HCT116 (cell line): ENCODE data around the gene PCNX1. TPM values are rescaled to one million over a fixed set of nuclear protein-coding genes. Genes with fewer than 3 reads are reported as not detected.

ENCODE experiments used
- ATAC-seq: fragments of 200-7000 bp; cut with Tn5 transposase; 2 replicates; pipeline ENCODE4 v1.9.1; 2020; ENCODE audit warnings: mild to moderate bottlenecking, moderate library complexity
- BruUV-seq: library from RNA; stranded (reverse); fragments of 400-500 nt; replicated peaks from 2 replicates; lab custom pipeline; 2021; lab: Mats Ljungman, UMichigan
- CTCF ChIA-PET: fragments of 300-600 bp; sonication (Branson Sonifier 250); formaldehyde crosslinking; loops from one replicate; lab custom pipeline; 2021; ENCODE audit warnings: antibody characterized with exemption; lab: Charles Lee
- POLR2A ChIA-PET: fragments of 300-600, 350-600 bp; sonication (Branson Sonifier 250); formaldehyde crosslinking; loops from one replicate; lab custom pipeline; 2021; ENCODE audit warnings: antibody characterized with exemption; lab: Charles Lee
- RAD21 ChIA-PET, 2 experiments: fragments of 300-600 bp; sonication (Branson Sonifier 250); formaldehyde crosslinking; loops; one replicate each; lab custom pipeline; 2023; ENCODE audit warnings: low total read pairs in 2 of 2; ENCODE audit not compliant: uncharacterized antibody in 2 of 2, unreplicated experiment in 2 of 2, low non-redundant PET in 1 of 2; lab: Charles Lee
- DNase-seq: peaks from one replicate; pipeline ENCODE4 v3.0.0-alpha.2; 2010; ENCODE audit warnings: low read depth, low spot score
- H2AFZ ChIP-seq: fragments of 200-600 bp; shearing (Covaris generic), sonication (generic); 2 replicates; pipeline ENCODE4 v1.6.1; 2017; ENCODE audit warnings: low read depth, mixed run types, mixed read lengths, antibody characterized with exemption, low read length; ENCODE audit not compliant: poor library complexity, severe bottlenecking
- H3K27ac ChIP-seq: 2 replicates; pipeline ENCODE4 v1.5.1; 2012; ENCODE audit warnings: low read depth, low read length
- H3K27me3 ChIP-seq: fragments of 200-600 bp; sonication (generic); 2 replicates; pipeline ENCODE4 v1.6.1; 2016; ENCODE audit warnings: mixed run types, low read length, mixed read lengths; ENCODE audit not compliant: insufficient read depth
- H3K36me3 ChIP-seq, 2 experiments: fragments of 200-500 bp in 1 of 2; fragments of 200-600 bp in 1 of 2; sonication (Bioruptor generic) in 1 of 2; sonication (generic) in 1 of 2; 2 replicates each; pipeline versions ENCODE4 v1.5.1 to v1.6.1; 2014 to 2016; ENCODE audit warnings: low read length in 2 of 2, inconsistent platforms in 1 of 2, mixed read lengths in 1 of 2, mixed run types in 1 of 2; ENCODE audit not compliant: insufficient read depth in 2 of 2, control insufficient read depth in 1 of 2
- H3K4me1 ChIP-seq, 2 experiments: fragments of 200-600 bp in 1 of 2; sonication (generic) in 1 of 2; 2 replicates each; pipeline versions ENCODE4 v1.5.1 to v1.6.1; 2012 to 2017; ENCODE audit warnings: low read length in 2 of 2, inconsistent platforms in 1 of 2, mild to moderate bottlenecking in 1 of 2, mixed read lengths in 1 of 2, mixed run types in 1 of 2, moderate library complexity in 1 of 2; ENCODE audit not compliant: insufficient read depth in 2 of 2, control insufficient read depth in 1 of 2
- H3K4me2 ChIP-seq: fragments of 200-600 bp; sonication (generic); 2 replicates; pipeline ENCODE4 v1.6.1; 2017; ENCODE audit warnings: mixed run types, low read length, mixed read lengths
- H3K4me3 ChIP-seq, 2 experiments: fragments of 200-600 bp in 1 of 2; sonication (generic) in 1 of 2; replicated peaks in 1 of 2; 2 replicates each; pipeline ENCODE4 v1.5.1; 2011 to 2016; ENCODE audit warnings: low read length in 2 of 2, control low read depth in 1 of 2, low read depth in 1 of 2, mild to moderate bottlenecking in 1 of 2, mixed read lengths in 1 of 2, mixed run types in 1 of 2
- H3K79me2 ChIP-seq: fragments of 200-600 bp; sonication (generic); 2 replicates; pipeline ENCODE4 v1.6.1; 2017; ENCODE audit warnings: mild to moderate bottlenecking, mixed run types, low read length, moderate library complexity, mixed read lengths; ENCODE audit not compliant: insufficient read depth
- H3K9ac ChIP-seq: fragments of 200-600 bp; sonication (generic); 2 replicates; pipeline ENCODE4 v1.6.1; 2016; ENCODE audit warnings: low read length, mixed read lengths
- H3K9me2 ChIP-seq: fragments of 200-600 bp; sonication (generic), shearing (Covaris generic); 2 replicates; pipeline ENCODE4 v1.6.1; 2017; ENCODE audit warnings: mixed run types, mild to moderate bottlenecking, moderate library complexity; ENCODE audit not compliant: insufficient read depth
- H3K9me3 ChIP-seq, 2 experiments: fragments of 200-500 bp in 1 of 2; fragments of 200-600 bp in 1 of 2; sonication (Bioruptor generic) in 1 of 2; sonication (generic) in 1 of 2; 2 replicates each; pipeline ENCODE4 v1.6.1; 2014 to 2017; ENCODE audit warnings: low read length in 2 of 2, mixed read lengths in 2 of 2, inconsistent platforms in 1 of 2, low read depth in 1 of 2, mild to moderate bottlenecking in 1 of 2, mixed run types in 1 of 2, moderate library complexity in 1 of 2; ENCODE audit not compliant: control insufficient read depth in 1 of 2, insufficient read depth in 1 of 2
- H4K20me1 ChIP-seq: fragments of 200-600 bp; sonication (generic), shearing (Covaris generic); 2 replicates; pipeline ENCODE4 v1.6.1; 2017; ENCODE audit warnings: mixed run types, mild to moderate bottlenecking, moderate library complexity; ENCODE audit not compliant: insufficient read depth
- CBX3 ChIP-seq: IDR thresholded peaks from 2 replicates; pipeline ENCODE4 v1.6.1; 2012; ENCODE audit warnings: low read depth
- CEBPB ChIP-seq: IDR thresholded peaks from 2 replicates; pipeline ENCODE4 v1.6.1; 2012; ENCODE audit warnings: low read depth
- FOSL1 ChIP-seq: IDR thresholded peaks from 2 replicates; pipeline ENCODE4 v1.6.1; 2012; ENCODE audit warnings: low read depth
- JUND ChIP-seq: IDR thresholded peaks from 2 replicates; pipeline ENCODE4 v1.6.1; 2012
- RAD21 ChIP-seq: IDR thresholded peaks from 2 replicates; pipeline ENCODE4 v1.6.1; 2012; ENCODE audit warnings: low read depth, mild to moderate bottlenecking
- SIN3A ChIP-seq: IDR thresholded peaks from 2 replicates; pipeline ENCODE4 v1.6.1; 2012; ENCODE audit warnings: low read depth
- SRF ChIP-seq: IDR thresholded peaks from 2 replicates; pipeline ENCODE4 v1.6.1; 2012; ENCODE audit warnings: low read depth
- TCF7L2 ChIP-seq: IDR thresholded peaks from 2 replicates; pipeline ENCODE4 v1.7.0; 2011; ENCODE audit warnings: borderline replicate concordance, inconsistent platforms; ENCODE audit not compliant: insufficient read depth, insufficient read length; ENCODE audit errors: extremely low read depth
- ZFX ChIP-seq: fragments of 450-650 bp; IDR thresholded peaks from 2 replicates; pipeline ENCODE4 v1.6.1; 2017
- intact Hi-C: fragments of 100-400 bp; cut with micrococcal nuclease; formaldehyde crosslinking; loops from 2 replicates; pipeline ENCODE4 v1.10.0; 2022
- total RNA-seq: library from RNA; stranded (reverse); gene quantifications from one replicate; pipeline ENCODE4 v1.2.1, GENCODE V29; 2021; ENCODE audit not compliant: unreplicated experiment
- TF ChIP-seq, protein P1 (sequence below): IDR thresholded peaks from 2 replicates; pipeline ENCODE4 v1.6.1; 2012
- TF ChIP-seq, protein P2 (sequence below): IDR thresholded peaks from 2 replicates; pipeline ENCODE4 v1.6.1; 2012; ENCODE audit warnings: low read depth

Gene PCNX1
- total RNA-seq, 1 experiment from 2014 or later = 52.2 TPM

DNA sequence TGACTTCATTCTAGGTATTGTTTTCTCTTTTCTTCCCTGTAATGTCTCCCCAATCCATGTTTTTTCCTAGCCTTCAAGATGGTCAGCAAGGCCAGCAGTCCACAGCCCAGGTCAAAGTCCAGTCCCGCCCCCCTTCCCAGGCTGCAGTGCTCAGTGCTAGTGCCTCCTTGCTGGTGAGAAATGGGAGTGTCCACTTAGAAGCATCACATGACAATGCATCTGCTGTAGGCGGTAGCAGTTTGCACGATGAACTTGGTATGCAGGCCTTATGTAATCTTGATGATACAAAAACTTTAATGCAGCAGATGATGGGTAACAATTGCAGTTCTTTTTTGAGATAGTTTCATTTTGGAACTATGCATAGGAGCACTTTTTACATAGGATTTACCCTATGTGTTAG, 88.4 kb downstream of the PCNX1 start:
- Histone ChIP-seq H3K9me3 (no peaks in the 10 kb centered on the region), H3K27me3 (no peaks in the 10 kb centered on the region), H3K9me2 (no peaks in the 10 kb centered on the region)
- TF ChIP-seq CBX3 (no peak), SRF (no peak), TCF7L2 (no peak), FOSL1 (no peak), JUND (no peak), CEBPB (no peak), RAD21 (no peak), SIN3A (no peak), ZFX (no peak)
- TF ChIP-seq, protein P1, sequence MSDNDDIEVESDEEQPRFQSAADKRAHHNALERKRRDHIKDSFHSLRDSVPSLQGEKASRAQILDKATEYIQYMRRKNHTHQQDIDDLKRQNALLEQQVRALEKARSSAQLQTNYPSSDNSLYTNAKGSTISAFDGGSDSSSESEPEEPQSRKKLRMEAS = no peak
- TF ChIP-seq, protein P2, sequence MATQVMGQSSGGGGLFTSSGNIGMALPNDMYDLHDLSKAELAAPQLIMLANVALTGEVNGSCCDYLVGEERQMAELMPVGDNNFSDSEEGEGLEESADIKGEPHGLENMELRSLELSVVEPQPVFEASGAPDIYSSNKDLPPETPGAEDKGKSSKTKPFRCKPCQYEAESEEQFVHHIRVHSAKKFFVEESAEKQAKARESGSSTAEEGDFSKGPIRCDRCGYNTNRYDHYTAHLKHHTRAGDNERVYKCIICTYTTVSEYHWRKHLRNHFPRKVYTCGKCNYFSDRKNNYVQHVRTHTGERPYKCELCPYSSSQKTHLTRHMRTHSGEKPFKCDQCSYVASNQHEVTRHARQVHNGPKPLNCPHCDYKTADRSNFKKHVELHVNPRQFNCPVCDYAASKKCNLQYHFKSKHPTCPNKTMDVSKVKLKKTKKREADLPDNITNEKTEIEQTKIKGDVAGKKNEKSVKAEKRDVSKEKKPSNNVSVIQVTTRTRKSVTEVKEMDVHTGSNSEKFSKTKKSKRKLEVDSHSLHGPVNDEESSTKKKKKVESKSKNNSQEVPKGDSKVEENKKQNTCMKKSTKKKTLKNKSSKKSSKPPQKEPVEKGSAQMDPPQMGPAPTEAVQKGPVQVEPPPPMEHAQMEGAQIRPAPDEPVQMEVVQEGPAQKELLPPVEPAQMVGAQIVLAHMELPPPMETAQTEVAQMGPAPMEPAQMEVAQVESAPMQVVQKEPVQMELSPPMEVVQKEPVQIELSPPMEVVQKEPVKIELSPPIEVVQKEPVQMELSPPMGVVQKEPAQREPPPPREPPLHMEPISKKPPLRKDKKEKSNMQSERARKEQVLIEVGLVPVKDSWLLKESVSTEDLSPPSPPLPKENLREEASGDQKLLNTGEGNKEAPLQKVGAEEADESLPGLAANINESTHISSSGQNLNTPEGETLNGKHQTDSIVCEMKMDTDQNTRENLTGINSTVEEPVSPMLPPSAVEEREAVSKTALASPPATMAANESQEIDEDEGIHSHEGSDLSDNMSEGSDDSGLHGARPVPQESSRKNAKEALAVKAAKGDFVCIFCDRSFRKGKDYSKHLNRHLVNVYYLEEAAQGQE = no peak
- TF ChIP-seq, all 23 proteins: peak for 0
- RAD21 ChIA-PET = no interaction called here
- ATAC-seq (peak; percentile 80), DNase-seq (no peak)
- no peaks in the 10 kb centered on the region for H3K36me3 ChIP-seq
- no TSS peak for BruUV-seq
- H3K27ac ChIP-seq = no peak overlapping the region
- CTCF ChIA-PET = no interaction called here
- H3K79me2 ChIP-seq = peaks cover 34% of the 10 kb centered on the region
- POLR2A ChIA-PET = no interaction called here
- H4K20me1 ChIP-seq = no peaks in the 10 kb centered on the region
- H3K4me3 ChIP-seq = no peak overlapping the region
- no peak overlapping the region for H2AFZ ChIP-seq
- no peak overlapping the region for H3K4me2 ChIP-seq
- H3K4me1 ChIP-seq = peaks cover 0 to 12% of the 10 kb centered on the region in 2 experiments; a peak in 2 of 4 replicates
- H3K9ac ChIP-seq = no peak overlapping the region
- intact Hi-C loops = no loop called here
